Testis (tissue), 3 donors: ENCODE data around the gene SCGN. TPM values are rescaled to one million over a fixed set of nuclear protein-coding genes. Genes with fewer than 3 reads are reported as not detected.

Experiments
- DNase-seq: peaks from one replicate; pipeline ENCODE4 v3.0.0-alpha.2; 2019
- H3K27ac ChIP-seq, 2 donors: fragments of 200-600 bp; sonication (generic); one replicate each; pipeline ENCODE4 v1.5.1; 2019
- H3K27me3 ChIP-seq: fragments of 200-600 bp; sonication (generic); one replicate; pipeline ENCODE4 v1.5.1; 2019
- H3K36me3 ChIP-seq: fragments of 200-600 bp; sonication (generic); one replicate; pipeline ENCODE4 v1.5.1; 2017; ENCODE audit warnings: low read depth; ENCODE audit errors: missing control alignments
- H3K4me1 ChIP-seq: fragments of 200-600 bp; sonication (generic); one replicate; pipeline ENCODE4 v1.5.1; 2019
- H3K4me3 ChIP-seq, 2 donors: fragments of 200-600 bp; sonication (generic); one replicate each; pipeline ENCODE4 v1.5.1; 2017 to 2019
- H3K9me3 ChIP-seq: fragments of 200-600 bp; sonication (generic); one replicate; pipeline ENCODE4 v1.5.1; 2017
- POLR2A ChIP-seq: fragments of 450-650 bp; IDR thresholded peaks from one replicate; pipeline ENCODE4 v1.6.1; 2017; ENCODE audit warnings: antibody characterized with exemption, mild to moderate bottlenecking, moderate library complexity
- WGBS, 2 donors: methylation state at CpG; one replicate each; pipeline ENCODE4 v1.1.5; 2018; 5-methylcytosine and 5-hydroxymethylcytosine counted together
- intact Hi-C: fragments of 100-400 bp; cut with DNase I; formaldehyde crosslinking; loops from one replicate; pipeline ENCODE4 v1.15.1; 2023; ENCODE audit warnings: low total_unique reads
- polyA plus RNA-seq: library from polyadenylated mRNA; stranded (reverse); fragments of 350-450 nt; fragmentation: Illumina TruSeq; extraction: RNeasy Lipid Tissue Mini Kit (QIAGEN cat#74804); gene quantifications from one replicate; pipeline ENCODE4 v1.2.3, GENCODE V29; 2014; ENCODE audit warnings: low read depth, low replicate concordance; ENCODE audit not compliant: insufficient read depth
- total RNA-seq, 2 donors: library from RNA; depleted of rRNA; stranded (reverse); fragments of >200 nt; gene quantifications; one replicate each; pipeline ENCODE4 v1.2.3, GENCODE V29; 2016
- TF ChIP-seq, protein P1 (sequence below), 3 experiments: fragments of 450-650 bp in 2 of 3; fragments of 200-600 bp in 1 of 3; sonication (generic) in 1 of 3; IDR thresholded peaks; one replicate each; pipeline ENCODE4 v1.5.1; 2016 to 2019; ENCODE audit warnings: antibody characterized with exemption in 3 of 3, mild to moderate bottlenecking in 2 of 3, moderate library complexity in 1 of 3

Gene SCGN
- total and polyA plus RNA-seq, 3 donors from 2014 or later: 0.37 to 2.0 (median 0.73) TPM

GRCh38 chr6:25649611-25650010 lies 2.4 kb upstream of the SCGN start:
- DNase-seq: no peak
- intact Hi-C loops: no loop called here
- Histone ChIP-seq H3K9me3 (no peaks in the 10 kb centered on the region), H3K27me3 (no peaks in the 10 kb centered on the region), H3K27ac (no peak overlapping the region), H3K4me1 (no peaks in the 10 kb centered on the region), H3K36me3 (no peaks in the 10 kb centered on the region), H3K4me3 (no peak overlapping the region)
- TF ChIP-seq POLR2A: no peak
- TF ChIP-seq, protein P1, sequence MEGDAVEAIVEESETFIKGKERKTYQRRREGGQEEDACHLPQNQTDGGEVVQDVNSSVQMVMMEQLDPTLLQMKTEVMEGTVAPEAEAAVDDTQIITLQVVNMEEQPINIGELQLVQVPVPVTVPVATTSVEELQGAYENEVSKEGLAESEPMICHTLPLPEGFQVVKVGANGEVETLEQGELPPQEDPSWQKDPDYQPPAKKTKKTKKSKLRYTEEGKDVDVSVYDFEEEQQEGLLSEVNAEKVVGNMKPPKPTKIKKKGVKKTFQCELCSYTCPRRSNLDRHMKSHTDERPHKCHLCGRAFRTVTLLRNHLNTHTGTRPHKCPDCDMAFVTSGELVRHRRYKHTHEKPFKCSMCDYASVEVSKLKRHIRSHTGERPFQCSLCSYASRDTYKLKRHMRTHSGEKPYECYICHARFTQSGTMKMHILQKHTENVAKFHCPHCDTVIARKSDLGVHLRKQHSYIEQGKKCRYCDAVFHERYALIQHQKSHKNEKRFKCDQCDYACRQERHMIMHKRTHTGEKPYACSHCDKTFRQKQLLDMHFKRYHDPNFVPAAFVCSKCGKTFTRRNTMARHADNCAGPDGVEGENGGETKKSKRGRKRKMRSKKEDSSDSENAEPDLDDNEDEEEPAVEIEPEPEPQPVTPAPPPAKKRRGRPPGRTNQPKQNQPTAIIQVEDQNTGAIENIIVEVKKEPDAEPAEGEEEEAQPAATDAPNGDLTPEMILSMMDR (IDR thresholded peaks at IDR 0.05): no peak
- 33 to 50% methylated on average over 1 of the region's 1 CpG for WGBS, 2 donors

GRCh38 chr6:25655723-25656122 lies 3.7 kb downstream of the SCGN start:
- Histone ChIP-seq H3K4me1 (no peaks in the 10 kb centered on the region), H3K27ac (no peak overlapping the region), H3K9me3 (no peaks in the 10 kb centered on the region), H3K36me3 (no peaks in the 10 kb centered on the region), H3K4me3 (no peak overlapping the region), H3K27me3 (no peaks in the 10 kb centered on the region)
- TF ChIP-seq, protein P1 (IDR thresholded peaks at IDR 0.05): no peak
- TF ChIP-seq POLR2A: no peak
- intact Hi-C loops: no loop called here
- DNase-seq: no peak
- WGBS, 2 donors: 38 to 47% methylated on average over 1 of the region's 1 CpG

GRCh38 chr6:25659633-25660368 lies 7.8 kb downstream of the SCGN start:
- TF ChIP-seq, protein P1 (IDR thresholded peaks at IDR 0.05): no peak
- TF ChIP-seq POLR2A: no peak
- no peaks in the 10 kb centered on the region for H3K36me3 ChIP-seq
- intact Hi-C loops: no loop called here
- H3K9me3 ChIP-seq: no peaks in the 10 kb centered on the region
- no peaks in the 10 kb centered on the region for H3K27me3 ChIP-seq
- DNase-seq: no peak
- H3K4me1 ChIP-seq: no peaks in the 10 kb centered on the region
- H3K27ac ChIP-seq: no peak overlapping the region
- no peak overlapping the region for H3K4me3 ChIP-seq
- WGBS, 2 donors: 35 to 41% methylated on average over 4 of the region's 4 CpGs

GRCh38 chr6:25660512-25660911 lies 8.5 kb downstream of the SCGN start:
- no peak for DNase-seq
- H3K36me3 ChIP-seq: no peaks in the 10 kb centered on the region
- intact Hi-C loops: no loop called here
- no peaks in the 10 kb centered on the region for H3K27me3 ChIP-seq
- no peaks in the 10 kb centered on the region for H3K4me1 ChIP-seq
- no peak overlapping the region for H3K27ac ChIP-seq
- TF ChIP-seq, protein P1 (IDR thresholded peaks at IDR 0.05): no peak
- no peak for TF ChIP-seq POLR2A
- no peak overlapping the region for H3K4me3 ChIP-seq
- no peaks in the 10 kb centered on the region for H3K9me3 ChIP-seq

DNA sequence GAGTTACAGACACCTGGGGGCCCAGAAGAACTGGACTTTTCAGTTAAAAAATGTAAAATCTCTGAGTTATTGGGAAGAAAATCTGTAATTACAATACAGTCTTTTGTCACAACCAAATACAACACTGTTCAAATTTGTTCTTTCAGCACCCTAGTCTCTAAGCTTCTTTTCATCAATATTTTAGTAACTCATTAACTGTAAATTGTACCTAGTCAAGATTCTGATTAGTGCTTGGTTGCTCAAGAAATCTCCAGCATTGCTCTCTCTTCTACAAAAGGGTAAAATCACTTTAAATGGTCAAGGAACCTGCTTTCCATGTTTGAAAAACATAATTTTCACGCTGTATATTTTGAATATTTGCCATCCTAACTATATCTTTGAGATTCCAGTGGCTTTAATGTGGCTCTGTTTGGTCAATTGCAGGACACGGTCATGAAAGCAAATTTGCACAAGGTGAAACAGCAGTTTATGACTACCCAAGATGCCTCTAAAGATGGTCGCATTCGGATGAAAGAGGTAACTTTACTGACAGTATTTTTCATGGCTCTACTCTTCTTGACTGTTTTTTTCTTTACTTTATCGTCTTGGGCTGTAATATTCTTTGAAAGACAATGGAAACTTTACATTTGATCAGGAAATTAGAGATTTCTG lies 9.2 kb downstream of the SCGN start:
- H3K4me3 ChIP-seq: no peak overlapping the region
- no peak for DNase-seq
- no peak overlapping the region for H3K27ac ChIP-seq
- 82 to 90% methylated on average over 5 of the region's 5 CpGs for WGBS, 2 donors
- intact Hi-C loops: no loop called here
- no peaks in the 10 kb centered on the region for H3K9me3 ChIP-seq
- no peaks in the 10 kb centered on the region for H3K27me3 ChIP-seq
- no peak for TF ChIP-seq POLR2A
- TF ChIP-seq, protein P1 (IDR thresholded peaks at IDR 0.05): no peak
- no peaks in the 10 kb centered on the region for H3K4me1 ChIP-seq
- H3K36me3 ChIP-seq: no peaks in the 10 kb centered on the region
